Omental fat pad (tissue), 4 donors: ENCODE measurements around the gene CDKL2. TPM values are rescaled to one million over a fixed set of nuclear protein-coding genes. Genes with fewer than 3 reads are reported as not detected.
"Not testable (repeated sequence)": the region's sequence is repeated elsewhere in the genome, so short reads cannot be mapped to it uniquely, and the experiment has no call there.

Experiments
- ATAC-seq: fragments of 150-250 bp; one replicate; pipeline ENCODE4 v1.9.1; 2016; ENCODE audit warnings: mild to moderate bottlenecking, moderate library complexity; ENCODE audit not compliant: low FRiP score
- DNase-seq: peaks from one replicate; pipeline ENCODE4 v3.0.0-alpha.2; 2019; ENCODE audit warnings: low spot score
- small RNA-seq: library from RNA; depleted of rRNA; stranded (forward); fragments of <200 nt; gene quantifications from one replicate; pipeline ENCODE3, GENCODE V24; 2016
- total RNA-seq, 4 donors: library from RNA; depleted of rRNA; stranded (reverse); fragments of >200 nt; gene quantifications; one replicate each; pipeline ENCODE4 v1.1.0, GENCODE V29; 2016
- TF ChIP-seq, protein P1 (sequence below), 3 donors: fragments of 450-650 bp; IDR thresholded peaks; one replicate each; pipeline ENCODE4 v1.5.1; 2016 to 2017; ENCODE audit warnings: antibody characterized with exemption in 3 of 3, mild to moderate bottlenecking in 3 of 3, moderate library complexity in 2 of 3

Gene CDKL2
- total RNA-seq, 4 donors from 2014 or later, result 0.38 to 1.9 (median 1.1) TPM; not detected in 1

DNA sequence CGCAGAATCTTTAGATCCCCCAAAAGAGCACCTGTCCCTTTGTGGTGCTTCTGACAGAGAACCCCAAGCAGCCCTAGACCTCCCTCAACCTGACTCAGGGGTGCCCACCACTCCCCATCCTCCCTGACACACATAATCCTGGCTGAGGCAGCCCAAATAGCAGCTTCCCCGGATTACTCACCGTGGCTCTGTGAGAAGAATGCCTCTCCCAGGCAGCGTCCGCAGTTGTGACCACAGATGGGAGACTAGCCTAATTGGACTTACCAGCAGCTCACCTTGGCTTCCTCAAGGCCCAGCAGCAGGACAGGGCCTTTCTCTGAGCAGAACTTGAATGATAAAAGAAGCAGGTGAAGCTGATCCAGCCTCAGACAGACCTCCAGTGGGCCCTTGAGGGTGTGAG lies 84.8 kb downstream of the CDKL2 start:
- ATAC-seq (no peak), DNase-seq (no peak)
- TF ChIP-seq, protein P1, sequence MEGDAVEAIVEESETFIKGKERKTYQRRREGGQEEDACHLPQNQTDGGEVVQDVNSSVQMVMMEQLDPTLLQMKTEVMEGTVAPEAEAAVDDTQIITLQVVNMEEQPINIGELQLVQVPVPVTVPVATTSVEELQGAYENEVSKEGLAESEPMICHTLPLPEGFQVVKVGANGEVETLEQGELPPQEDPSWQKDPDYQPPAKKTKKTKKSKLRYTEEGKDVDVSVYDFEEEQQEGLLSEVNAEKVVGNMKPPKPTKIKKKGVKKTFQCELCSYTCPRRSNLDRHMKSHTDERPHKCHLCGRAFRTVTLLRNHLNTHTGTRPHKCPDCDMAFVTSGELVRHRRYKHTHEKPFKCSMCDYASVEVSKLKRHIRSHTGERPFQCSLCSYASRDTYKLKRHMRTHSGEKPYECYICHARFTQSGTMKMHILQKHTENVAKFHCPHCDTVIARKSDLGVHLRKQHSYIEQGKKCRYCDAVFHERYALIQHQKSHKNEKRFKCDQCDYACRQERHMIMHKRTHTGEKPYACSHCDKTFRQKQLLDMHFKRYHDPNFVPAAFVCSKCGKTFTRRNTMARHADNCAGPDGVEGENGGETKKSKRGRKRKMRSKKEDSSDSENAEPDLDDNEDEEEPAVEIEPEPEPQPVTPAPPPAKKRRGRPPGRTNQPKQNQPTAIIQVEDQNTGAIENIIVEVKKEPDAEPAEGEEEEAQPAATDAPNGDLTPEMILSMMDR (IDR thresholded peaks at IDR 0.05), result no peak

DNA sequence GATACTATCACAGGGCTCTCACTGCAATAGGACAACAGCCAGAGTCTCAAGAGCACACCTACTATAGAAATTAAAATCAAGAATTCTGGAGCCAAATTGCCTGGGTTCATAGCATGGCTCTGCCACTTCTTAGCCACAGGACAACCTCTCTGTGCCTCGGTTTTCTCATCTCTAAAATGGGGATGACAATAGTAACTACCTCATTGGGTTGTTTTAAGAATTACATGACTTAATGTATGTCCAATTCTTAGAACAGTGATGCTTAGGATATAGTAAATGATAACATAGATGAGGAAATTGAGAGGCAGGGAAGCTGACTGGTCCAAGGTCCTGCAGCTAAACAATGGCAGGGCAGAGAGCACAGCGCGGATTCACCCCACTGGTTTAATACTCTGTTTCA lies 85.5 kb downstream of the CDKL2 start:
- TF ChIP-seq, protein P1 (IDR thresholded peaks at IDR 0.05), result no peak
- DNase-seq, result no peak
- no peak for ATAC-seq

DNA sequence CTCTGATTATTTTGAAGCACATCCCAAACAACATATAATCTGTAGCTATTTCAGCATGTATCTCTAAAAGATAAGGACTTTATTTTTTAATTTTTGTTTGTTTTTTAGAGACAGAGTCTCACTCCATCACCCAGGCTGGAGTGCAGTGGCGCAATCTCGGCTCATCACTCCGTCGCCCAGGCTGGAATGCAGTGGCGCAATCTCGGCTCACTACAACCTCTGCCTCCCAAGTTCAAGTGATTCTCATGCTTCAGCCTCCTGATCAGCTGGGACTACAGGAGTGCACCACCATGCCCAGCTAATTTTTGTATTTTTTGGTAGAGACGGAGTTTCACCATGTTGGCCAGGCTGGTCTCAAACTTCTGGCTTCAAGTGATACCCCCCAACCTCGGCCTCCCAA lies 86.1 kb downstream of the CDKL2 start:
- not testable (repeated sequence) for ATAC-seq, DNase-seq

DNA sequence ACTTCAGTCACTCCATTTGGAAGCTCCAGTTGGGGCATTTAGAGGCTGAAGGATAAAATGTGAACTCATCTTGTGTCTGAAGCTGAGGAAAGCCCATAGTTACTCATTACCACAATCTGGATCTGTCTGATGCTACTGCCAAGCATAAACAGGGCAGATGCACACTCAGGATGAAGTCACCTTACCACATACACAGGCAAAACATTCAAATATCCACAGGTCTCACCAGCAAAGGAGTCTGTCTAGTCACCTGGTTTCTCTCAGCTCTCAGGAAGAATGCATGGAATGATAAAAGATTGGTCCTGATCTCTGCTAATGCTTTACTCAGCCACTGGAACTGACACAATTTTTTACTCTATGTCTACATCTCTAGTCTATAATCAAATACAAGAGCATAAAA lies 87.5 kb downstream of the CDKL2 start:
- no peak for DNase-seq
- TF ChIP-seq, protein P1 (IDR thresholded peaks at IDR 0.05), result no peak
- ATAC-seq, result no peak

DNA sequence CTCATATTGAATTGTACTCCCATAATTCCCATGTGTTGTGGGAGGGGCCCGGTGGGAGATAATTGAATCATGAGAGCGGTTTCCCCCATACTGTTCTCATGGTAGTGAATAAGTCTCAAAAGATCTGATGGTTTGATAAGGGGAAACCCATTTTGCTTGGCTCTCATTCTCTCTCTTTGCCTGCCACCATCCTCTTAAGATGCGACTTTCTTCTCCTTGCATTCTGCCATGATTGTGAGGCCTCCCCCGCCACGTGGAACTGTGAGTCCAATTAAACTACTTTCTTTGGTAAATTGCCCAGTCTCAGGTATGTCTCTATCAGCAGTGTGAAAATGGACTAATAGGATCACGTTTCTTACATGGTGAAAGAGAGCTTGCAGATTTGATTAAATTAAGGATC lies 93.0 kb downstream of the CDKL2 start:
- not testable (repeated sequence) for DNase-seq, ATAC-seq

DNA sequence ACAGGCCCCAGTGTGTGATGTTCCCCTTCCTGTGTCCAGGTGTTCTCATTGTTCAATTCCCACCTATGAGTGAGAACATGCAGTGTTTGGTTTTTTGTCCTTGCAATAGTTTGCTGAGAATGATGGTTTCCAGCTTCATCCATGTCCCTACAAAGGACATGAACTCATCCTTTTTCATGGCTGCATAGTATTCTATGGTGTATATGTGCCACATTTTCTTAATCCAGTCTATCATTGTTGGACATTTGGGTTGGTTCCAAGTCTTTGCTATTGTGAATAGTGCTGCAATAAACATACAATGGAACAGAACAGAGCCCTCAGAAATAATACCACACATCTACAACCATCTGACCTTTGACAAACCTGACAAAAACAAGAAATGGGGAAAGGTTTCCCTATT lies 96.4 kb downstream of the CDKL2 start:
- not testable (repeated sequence) for ATAC-seq, DNase-seq

DNA sequence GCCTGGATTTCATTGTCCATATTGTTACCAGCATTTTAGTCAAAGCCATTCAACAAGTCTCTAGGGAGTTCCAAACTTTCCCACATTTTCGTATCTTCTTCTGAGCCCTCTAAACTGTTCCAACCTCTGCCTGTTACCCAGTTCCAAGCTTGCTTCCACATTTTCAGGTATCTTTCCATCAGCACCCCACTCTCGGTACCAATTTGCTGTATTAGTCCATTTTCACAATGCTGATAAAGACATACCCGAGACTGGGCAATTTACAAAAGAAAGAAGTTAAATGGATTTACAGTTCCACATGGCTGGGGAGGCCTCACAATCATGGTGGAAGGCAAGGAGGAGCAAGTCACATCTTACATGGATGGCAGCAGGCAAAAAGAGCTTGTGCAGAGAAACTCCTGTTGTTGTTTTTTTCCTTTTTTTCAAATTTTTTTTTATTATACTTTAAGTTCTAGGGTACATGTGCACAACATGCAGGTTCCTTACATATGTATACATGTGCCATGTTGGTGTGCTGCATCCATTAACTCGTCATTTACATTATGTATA lies 96.9 kb downstream of the CDKL2 start:
- not testable (repeated sequence) for DNase-seq, ATAC-seq

DNA sequence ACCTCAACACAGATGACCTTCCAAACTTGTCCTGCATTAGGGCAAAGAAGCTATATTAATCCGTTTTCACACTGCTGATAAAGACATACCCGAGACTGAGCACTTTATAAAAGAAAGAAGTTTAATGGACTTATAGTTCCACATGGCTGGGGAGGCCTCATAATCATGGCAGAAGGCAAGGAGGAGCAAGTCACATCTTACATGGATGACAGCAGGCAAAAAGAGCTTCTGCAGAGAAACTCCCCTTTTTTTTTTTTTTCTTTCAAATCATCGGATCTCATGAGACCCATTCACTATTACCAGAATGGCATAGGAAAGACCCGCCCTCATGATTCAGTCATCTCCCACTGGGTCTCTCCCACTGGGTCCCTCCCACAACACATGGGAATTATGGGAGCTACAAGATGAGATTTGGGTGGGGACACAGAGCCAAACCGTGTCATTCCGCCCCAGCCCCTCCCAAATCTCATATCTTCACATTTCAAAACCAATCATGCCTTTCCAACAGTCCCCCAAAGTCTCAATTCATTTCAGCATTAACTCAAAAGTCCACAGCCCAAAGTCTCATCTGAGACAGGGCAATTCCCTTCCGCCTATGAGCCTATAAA lies 98.7 kb downstream of the CDKL2 start:
- ATAC-seq, DNase-seq: not testable (repeated sequence)

DNA sequence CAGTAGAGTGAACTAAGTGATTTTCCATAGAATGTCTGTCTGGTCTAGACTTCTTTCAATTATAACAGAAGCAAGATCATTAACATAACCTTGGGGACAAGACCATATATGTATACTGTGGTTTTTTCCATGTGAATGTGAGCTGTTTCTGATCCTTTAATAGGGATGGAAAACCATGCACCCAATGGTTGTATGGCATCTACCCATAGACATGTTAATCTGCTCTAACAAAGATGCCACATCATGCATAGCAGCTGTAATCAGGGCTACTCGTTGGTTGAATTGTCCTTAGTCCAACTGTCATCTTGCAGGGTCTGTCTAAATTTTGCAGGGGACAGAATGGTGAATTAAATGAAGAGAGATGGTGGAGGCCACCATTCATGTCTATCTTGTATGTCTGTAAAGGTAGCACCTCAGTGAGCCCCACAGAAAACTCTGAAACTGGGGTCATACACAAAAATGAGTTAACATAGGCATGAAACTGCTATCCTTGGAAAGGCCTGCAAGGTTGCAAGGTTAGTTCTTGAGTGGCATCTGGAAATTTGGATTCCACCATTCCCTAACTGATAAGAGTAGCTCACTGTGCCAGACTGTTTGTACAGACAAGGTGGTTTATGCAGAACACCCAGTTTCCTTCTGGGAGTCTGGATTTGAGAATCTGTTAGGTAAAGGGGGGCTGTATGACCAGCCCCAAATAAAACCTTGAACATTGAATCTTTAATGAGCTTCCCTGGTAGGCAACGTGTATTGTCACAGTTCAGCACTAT lies 99.6 kb downstream of the CDKL2 start:
- TF ChIP-seq, protein P1 (IDR thresholded peaks at IDR 0.05), result no peak
- no peak for ATAC-seq
- no peak for DNase-seq

Small RNA genes lying within 50 kb of the gene (small RNA-seq; reads per million reads assigned to genes)
- gene RF00019, result not detected

Other genes with a start within 250 kb of the CDKL2 start
- gene RCHY1, start 116.1 kb downstream of the CDKL2 start, total RNA-seq, result 10 to 100 TPM; 26.4 to 30.8 (median 28.9) TPM
- 10 to 100 TPM in 3 of 4 donors, 1 to 10 TPM in 1; 9.2 to 30.7 (median 12.5) TPM for gene THAP6, start 116.1 kb downstream of the CDKL2 start, total RNA-seq
- gene ODAPH, start 74.5 kb downstream of the CDKL2 start, total RNA-seq, result not detected
- 10 to 100 TPM; 57.7 to 90.9 (median 69.6) TPM for gene G3BP2, start 42.9 kb upstream of the CDKL2 start, total RNA-seq
- 10 to 100 TPM; 53.8 to 79.5 (median 69.8) TPM for gene USO1, start 94.0 kb upstream of the CDKL2 start, total RNA-seq